NCI-H69 (cell line): Measurements from ENCODE around the gene FLT4.

Source experiments
- DNase-seq: peaks from one replicate; lab custom pipeline; 2025; lab: John Stamatoyannopoulos, UW

FLT4 gene

DNA sequence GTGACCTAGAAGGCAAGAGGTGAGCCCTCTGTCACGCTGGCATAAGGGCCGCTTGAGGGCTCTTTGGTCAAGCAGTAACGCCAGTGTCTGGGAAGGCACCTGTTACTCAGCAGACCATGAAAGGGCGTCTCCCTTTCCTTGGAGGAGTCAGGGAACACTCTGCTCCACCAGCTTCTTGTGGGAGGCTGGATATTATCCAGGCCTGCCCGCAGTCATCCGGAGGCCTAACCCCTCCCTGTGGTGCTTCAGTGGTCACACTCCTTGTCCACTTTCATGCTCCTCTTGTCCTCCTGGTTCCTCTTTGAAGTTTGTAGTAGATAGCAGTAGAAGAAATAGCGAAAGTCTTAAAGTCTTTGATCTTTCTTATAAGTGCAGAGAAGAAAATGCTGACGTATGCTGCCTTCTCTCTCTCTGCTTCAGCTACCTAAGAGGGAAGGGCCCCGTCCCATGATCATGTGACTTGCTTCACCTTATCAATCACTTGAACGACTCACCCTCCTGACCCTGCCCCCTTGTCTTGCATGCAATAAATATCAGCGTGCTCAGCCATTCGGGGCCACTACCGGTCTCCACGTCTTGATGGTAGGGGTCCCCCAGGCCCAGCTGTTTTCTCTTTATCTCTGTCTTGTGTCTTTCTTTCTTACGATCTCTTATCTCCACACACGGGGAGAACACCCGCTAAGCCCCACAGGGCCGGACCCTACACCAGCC is 41.4 kb downstream of the FLT4 start:
- DNase-seq: no peak

DNA sequence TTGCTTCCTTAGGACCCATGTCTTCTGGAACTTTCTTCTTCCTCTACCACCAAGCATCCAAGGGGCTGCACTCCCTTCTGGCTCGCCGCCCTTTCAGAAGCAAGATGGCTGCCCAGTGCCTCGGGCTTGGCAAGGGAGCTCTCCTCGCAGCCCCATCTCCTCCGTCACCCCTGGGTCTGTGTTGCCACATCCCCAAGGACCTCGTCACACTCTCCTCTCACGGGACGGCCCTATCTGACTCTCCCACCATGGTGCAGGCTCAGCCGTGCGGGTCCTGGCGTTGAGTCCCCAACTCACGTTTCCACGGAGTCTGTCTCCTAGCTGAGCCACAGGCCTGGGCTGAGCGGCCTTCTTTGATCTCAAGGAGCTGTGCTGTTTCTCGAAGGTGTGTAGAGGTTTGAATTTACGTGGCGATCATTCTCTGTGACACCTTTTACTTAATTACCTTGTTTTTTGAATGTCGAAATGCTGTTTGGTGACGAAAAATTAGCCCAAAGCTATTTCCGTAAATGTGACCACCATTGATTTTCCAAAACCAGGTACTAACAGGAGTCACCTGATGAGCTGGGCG is 43.1 kb downstream of the FLT4 start:
- no peak for DNase-seq

DNA sequence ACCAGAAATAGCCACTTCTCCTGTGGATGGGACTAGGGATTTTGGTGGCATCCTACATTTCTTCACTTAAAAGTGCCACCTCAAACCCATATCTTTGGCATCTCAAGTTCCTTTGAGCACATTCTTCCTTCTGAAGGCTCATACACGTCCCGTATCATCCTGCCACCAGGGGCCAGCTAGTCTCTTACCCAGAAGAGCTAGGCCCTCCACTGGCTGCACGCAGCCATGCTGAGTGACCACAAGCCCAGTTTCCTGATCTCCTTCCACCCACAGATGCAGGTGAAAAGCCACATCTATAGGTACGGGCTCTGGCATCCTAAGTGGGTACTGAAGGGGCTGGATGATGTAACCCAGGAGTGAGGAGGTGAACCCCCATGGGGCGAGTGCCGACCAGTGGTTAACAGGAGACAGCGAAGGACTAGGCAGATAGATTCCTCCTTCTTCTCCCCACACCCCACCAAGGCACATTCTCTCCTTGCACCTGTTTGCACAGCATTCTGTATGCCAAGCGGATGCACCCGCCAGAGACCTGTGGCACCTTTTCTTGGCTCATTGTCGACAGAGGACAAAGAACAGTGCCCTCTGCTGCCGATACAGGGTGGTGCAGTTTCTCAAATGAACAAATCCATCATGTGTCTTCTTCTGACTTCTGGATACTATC is 43.7 kb downstream of the FLT4 start:
- peak; percentile 73 for DNase-seq

DNA sequence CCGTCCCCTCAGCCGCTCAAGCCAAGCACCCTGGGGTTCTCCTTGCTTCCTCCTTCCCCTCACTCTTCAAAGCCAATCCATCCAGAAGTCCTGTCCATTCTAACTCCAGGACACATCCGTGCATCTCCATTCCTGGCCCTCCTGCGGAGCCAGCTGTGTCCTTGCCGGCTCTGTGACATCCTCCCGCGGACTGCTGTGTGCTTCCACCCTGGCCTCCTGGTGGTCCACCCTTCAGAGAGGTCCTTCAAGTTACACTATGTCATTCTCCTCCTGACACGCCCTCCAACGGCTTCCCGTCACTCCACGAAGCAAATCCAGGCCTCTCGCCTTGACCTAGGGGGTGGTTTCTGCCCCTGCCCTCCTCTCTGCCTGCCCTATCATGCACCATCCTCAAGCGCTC is 45.1 kb downstream of the FLT4 start:
- DNase-seq: no peak

DNA sequence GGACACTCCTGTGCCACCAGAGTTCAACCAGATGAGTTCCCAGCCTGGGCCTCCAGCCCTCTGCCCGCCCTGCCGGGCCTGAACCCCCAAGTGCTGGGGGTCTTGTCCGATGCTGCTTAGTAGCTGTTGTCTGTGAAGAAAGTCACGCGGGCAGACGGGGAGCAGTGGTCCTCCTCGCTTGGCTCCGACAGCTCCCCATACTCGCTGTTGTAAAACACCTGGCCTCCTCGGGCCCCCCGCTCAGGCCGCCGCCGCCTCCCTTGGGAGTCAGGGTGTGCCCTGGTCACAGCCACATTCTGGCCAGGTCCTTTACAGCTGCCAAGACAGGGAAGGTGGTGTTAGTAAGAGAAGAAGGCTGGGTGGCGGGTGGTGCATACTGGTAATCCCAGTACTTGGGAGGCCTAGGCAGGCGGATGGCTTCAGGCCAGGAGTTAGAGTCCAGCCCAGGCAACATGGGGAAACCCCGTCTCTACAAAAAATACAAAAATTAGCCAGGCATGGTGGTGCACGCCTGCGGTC is 46.3 kb downstream of the FLT4 start:
- no peak for DNase-seq

DNA sequence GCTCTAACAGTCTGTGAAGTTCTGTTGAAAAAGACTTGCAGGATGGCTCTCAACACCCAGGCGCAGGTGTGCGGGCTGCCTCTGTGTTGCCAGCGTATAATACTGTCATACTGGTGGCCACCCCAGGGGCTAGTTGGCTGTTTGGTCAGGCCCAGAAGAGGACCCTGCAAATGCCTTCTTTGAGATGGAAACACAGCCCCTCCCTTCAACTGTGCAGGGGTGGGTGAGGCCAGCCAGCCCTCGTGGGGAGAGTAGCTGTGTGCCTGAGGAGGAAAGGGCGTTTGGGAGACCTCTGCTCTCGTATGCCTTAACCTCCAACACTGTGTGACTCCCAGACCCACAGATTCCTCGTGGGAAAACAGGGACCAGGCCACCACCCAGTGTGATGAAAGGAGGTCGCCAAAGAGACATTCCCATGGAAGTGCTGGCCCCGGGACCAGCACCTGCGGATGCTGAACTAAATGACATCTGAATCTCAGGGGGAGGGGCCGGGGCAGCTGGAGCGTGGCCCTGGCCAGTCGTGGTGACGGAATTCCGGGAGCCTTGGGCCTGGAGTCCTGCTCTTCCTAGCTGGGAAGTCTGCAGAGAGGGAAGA is 46.8 kb downstream of the FLT4 start:
- DNase-seq: no peak

DNA sequence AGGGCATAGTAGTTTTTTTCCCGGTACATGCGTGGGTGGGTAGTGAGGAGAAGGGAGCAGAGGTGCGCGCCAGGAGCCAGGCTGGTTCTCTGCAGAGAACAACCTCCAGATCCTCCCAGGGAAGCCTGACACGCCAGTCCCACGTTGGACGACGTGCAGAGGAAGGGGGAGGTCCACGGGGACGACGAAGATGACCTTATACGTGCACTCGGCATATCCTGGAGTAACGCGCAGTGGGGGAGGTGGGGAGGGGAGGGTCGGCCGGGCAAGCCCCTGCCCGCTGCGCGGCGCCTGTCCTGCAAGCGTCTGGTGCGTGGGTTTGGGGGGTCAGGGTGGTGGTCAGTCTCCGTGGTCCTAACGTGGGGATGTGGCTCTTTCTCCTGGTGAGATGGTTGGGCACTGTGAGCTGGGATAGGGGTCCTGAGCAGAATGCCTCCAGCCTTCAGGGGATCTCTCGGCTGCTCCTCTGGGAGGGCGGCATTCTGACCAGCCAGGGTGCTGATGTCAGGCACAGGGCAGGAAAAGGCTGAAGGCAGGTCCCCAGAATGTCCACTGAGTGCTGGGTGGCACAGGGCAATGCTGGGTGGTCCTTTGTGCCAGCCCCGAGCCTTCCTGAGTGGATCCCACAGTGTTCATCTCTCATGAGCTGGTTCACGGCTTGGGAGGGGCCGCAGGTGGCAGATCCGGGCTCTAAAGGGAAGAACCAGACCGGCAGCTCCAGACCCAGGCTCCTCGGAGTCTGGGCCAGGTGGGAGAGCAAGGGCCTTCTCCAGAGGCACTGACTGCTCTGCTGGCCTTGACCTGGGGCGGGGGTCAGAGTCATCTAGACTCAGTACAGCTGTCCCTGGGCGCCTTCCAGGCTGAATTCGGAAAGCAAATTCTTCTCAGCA is 47.6 kb downstream of the FLT4 start:
- no peak for DNase-seq

DNA sequence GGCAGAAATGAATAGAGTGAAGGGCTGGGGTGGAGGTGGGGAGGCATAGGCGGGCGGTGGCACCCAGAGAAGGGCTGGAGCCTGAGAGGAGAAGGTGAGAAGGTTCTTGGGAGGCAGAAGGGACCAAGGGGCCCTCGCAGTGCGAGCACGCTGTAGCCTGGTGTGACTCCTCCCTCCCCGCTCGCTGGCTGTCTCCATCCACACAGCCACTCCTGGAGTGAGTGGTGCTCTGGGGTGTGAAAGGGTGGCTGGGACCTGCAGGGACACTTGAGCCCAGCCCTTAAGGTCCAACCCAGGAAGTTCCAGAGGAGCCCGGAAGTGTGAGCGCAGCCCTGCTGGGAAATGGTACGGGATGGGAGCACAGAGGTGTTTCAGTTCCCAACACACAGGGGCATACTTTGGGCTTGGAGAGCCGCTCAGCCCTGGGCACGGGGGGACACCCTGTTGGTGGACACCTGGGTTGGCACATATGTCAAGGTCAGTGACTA is 48.8 kb downstream of the FLT4 start:
- no peak for DNase-seq

DNA sequence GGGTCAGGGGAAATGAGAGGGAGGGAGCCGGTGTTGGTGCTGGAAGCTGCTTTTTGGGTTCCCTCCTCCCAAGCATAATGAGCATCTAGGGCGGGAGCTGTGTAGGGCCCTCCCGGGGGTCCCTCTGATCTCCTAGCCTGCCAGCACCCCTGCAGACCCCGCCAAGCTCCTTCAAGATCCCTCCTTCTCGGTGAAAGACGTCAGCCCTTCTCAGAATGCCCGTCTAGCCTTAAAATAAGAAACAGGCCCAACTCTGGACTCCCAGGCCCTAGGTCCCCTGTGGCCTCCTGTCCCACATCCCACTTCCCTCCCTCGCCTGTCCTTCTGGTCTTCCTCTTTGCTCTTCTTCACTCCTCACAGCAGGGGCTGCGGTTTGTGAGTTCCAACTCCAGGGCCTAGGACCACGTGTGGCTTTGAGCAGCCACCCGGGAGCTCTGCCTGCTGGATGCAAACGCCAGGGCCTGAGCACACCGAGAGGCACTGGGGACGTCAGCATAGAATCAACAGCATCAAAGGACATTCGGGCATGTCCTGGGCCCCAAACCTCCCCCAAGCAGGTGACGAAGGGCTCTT is 49.3 kb downstream of the FLT4 start:
- DNase-seq: no peak

DNA sequence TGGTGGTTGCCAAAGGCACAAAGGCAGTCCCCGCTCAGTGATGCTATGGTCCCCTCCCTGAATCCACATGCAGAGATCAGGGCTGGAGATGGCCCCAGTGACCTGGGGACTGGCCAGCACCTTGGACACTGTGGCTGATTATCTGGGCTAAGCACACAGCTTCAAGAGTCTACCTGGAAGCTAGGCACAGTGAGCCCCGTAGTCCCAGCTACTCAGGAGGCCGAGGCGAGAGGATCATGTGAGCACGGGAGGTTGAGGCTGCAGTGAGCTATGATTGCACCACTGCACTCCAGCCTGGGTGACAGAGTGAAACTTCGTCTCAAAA is 49.8 kb downstream of the FLT4 start:
- DNase-seq: no peak

DNA sequence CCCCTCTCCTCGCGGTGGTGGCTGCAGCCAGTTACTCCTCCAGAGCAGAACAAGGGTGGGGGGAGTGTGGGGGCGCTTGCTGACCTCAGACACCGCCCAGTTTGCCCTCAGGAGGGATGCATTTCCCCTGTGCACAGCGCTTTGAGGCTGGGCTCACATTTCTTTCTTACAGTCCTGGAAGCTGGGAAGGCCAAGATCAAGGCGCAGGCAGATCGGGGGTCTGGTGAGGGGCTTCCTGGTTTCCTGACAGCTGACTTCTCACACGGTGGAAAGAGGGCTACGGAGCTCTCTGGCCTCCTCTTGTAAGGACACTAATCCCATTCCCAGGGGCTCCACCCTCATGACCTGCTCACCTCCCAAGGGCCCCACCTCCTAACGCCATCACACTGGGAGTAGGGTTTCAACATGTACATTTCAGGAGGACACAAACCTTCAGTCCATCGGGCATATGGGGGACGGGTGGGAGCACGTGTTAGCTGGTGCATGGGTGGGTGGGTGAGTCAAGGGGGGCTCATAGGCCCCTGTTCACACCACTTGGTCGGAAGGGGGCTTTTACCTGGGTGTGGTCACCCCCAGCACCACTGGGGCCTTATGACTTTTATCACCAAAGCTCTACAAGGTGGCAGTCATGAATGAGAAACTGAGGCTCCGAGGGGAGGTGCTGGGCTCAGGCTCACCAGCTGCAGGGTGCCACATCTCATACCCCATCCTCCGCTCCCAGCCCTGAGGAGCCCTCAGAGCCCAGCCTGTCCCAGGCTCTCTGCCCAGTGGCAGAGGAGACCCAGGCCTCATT is 50.4 kb downstream of the FLT4 start:
- DNase-seq: no peak

DNA sequence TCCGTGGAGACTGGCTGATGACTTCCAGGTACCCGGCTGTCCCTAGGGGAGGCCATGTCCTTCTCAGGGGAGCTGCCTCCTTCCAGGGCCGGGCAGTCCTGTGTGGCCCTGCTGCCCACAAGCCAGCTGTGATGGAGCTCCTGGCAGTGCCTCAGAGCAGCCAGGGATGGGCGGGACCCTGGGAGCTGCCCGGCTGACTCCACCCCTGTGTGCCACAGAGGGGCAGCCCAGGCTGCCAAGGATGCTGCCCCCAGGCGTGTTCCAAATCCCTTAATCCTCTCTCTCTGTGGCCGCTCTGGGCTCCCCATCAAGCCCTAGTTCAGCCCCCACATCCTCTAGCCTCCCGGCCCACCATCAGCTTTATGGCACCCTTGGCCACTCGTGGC is 51.1 kb downstream of the FLT4 start:
- no peak for DNase-seq

DNA sequence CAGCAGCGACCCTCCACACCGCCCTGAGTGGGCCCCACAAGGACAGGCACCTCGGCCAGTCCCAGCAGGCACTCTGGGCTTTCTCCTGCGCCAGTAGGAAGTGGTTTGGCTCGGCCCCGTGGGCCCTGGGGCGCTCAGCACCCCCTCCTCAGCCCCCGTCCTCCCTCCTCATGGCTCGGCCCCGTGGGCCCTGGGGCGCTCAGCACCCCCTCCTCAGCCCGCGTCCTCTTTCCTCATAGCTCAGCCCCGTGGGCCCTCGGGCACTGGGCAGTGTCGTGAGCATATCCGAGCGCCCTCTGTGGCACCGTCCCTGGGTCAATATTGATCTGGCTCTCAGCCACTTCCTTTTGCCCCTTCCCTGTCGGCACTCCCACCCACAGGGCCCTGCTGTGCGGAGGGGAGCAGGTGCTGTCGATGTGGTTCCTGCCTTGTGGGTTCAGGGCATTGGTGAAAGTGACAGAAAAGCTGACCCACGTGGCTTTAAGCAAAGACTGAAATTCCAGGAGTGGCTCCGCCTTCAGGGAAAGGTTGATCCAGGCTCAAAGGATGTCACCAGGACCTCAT is 52.6 kb downstream of the FLT4 start:
- DNase-seq: peak; percentile 70

DNA sequence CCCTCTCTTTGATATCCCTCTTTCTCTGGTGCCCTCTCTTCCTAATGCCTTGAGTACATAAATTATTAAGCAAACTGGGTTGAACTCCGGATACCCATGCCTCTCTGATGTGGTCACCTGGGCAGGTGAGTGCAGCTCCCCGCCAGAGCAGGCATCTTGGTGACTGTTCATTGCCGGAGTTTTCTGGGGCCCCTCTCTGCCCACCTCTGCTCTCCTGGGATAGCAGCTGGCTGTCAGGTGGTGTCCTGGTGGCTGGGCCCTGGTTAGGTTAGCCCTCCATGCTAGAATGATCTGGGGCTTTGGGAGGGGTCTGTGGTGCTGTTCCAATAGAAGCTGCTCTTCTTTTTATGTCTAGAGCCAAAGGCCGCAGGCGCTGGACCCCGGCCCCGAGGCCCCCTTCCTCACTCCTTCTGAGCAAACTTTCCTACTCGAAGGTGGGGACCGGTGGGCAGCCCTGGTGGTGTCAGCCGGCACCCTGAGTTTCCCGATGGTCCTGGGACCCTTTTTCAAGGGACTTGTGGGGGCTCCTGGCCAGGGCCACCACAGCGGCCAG is 53.2 kb downstream of the FLT4 start:
- DNase-seq: no peak

DNA sequence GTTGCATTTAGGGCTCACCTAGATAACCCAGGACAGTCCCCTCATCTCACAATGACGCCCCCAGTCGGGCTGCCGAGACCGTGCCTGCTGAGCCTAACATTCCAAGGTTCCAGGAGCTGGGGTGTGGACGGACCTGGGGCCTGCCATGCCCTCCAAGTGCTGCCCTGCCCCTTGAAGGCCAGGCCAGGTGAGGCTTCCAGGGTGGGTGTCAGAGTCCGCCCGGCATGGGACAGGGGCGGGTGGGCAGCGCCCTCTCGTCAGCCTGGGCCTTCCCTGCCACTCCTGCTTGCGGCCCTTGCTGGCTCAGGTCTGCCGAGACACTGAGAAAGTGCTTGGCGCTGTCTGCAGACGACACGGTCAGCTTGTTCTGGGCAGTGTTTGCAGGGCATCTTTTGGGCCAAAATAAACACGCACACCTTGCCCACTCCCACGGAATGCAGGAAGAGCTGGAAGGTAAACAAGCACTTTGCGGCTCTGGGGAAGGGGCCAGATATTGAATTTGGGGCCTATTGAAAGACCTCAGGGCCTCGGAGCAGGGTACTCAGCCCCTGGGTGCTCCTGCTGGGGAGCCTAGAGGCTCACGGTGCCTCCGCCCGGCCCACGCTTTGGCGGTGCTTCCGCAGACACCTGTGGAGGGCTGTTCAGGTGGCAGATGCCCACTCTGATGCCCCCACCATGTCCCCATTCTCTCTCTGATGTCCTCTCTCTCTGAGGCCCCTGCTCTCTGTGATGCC is 53.9 kb downstream of the FLT4 start:
- DNase-seq: no peak

DNA sequence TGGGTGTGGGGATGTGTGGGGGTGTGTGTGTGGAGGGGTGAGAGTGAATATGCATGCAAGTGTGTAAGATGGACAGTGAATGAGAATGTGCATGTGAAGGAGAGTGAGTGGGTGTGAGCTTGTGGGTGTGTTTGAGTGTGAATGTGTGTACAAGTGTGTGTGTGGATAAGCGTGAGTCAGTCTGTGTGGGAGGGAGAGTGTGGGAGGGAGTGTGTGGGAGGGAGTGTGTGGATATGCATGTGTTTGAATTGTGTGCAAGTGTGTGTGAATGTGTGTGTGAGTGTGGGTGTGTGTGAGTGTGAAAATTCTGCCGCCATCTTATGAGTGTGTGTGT is 54.4 kb downstream of the FLT4 start:
- no peak for DNase-seq

DNA sequence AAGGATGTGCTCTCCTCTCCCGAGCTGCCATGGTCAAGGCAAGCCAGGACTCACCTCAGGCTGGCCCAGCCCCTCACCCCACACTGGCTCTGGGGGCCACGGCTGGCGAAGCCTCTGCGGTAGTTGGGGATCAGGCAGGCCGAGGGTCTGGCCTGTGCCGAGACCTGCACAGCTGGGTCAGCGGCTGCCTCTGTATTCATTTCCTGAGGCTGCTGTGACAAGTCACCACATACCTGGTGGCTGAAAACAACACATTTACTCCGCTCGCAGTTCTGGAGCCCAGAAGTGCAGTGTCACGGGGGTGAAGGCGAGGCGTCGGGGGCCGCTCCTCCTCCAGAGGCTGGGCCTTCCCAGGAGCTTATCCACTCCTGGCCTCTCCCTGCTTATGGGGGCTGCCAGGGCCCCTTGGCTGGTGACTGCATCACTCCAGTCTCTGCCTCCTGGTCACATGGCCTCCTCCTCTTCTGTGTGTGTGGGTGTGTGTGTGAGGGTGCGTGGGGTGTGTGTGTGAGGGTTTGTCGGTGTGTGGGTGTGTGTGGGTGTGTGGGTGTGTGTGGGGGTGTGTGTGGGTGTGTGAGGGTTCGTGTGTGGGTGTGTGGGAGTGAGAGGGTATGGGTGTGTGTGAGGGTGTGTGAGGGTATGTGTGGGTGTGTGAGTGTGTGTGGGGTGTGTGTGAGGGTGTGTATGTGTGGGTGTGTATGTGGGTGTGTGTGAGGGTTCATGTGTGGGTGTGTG is 54.9 kb downstream of the FLT4 start:
- DNase-seq: no peak

DNA sequence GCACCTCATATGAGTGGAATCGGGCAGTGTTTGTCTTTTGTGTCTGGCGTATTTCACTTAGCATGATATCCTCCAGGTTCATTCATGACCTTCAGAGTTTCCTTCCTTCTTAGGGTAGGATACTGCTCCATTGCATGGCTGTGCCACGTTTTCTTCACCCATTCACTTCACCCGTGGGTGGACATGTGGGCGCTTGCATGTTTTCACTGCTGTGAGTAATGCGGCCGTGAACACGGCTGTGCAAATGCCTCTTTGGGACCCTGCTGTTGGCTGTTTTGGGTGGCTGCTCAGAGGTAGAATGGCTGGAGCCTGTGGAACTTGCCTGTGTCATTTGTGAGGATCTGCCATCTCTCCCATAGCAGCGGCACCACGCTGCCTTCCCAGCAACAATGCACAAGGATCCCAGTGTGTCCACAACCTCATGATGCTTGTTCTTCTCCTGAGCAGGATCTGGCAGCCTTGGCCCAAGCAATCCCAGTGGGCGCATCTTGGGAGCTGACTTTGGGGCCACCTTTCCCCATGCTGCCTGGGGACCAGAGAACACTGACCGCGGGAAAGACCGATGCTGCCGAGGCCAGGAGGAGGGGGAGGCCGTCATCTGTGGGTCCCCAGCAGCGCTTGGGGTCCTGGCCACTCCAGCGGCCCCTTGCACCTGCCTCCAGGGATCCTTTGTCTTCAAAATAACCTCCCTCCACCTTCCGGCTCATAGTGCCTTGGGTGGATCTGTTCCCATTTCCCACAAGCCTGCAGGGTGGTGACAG is 55.8 kb downstream of the FLT4 start:
- DNase-seq: no peak
